Stomach smooth muscle (tissue), 2 donors: ENCODE data around the gene MYRFL.
"Not testable (repeated sequence)": the region's sequence is repeated elsewhere in the genome, so short reads cannot be mapped to it uniquely, and the experiment has no call there.

ENCODE experiments used
- H3K27ac ChIP-seq: one replicate; pipeline ENCODE4 v1.7.0; 2013; ENCODE audit warnings: mild to moderate bottlenecking, low read length, inconsistent platforms
- H3K27me3 ChIP-seq, 2 donors: one replicate each; pipeline ENCODE4 v1.7.0; 2013; ENCODE audit warnings: low read length in 2 of 2; ENCODE audit not compliant: insufficient read depth in 2 of 2, control insufficient read depth in 1 of 2
- H3K36me3 ChIP-seq, 2 donors: one replicate each; pipeline ENCODE4 v1.7.0; 2013; ENCODE audit warnings: low read length in 2 of 2; ENCODE audit not compliant: control insufficient read depth in 2 of 2, insufficient read depth in 2 of 2
- H3K4me1 ChIP-seq: one replicate; pipeline ENCODE4 v1.7.0; 2013; ENCODE audit warnings: low read length; ENCODE audit not compliant: control insufficient read depth, insufficient read depth
- H3K4me3 ChIP-seq, 2 donors: one replicate each; pipeline ENCODE4 v1.7.0; 2013; ENCODE audit warnings: low read length in 2 of 2
- H3K9ac ChIP-seq, 2 donors: one replicate each; pipeline ENCODE4 v1.7.0; 2013; ENCODE audit warnings: low read length in 2 of 2, mild to moderate bottlenecking in 1 of 2
- H3K9me3 ChIP-seq, 2 donors: one replicate each; pipeline ENCODE4 v1.7.0; 2013; ENCODE audit warnings: low read length in 2 of 2; ENCODE audit not compliant: control insufficient read depth in 2 of 2
- donor health status: healthy.
- donor health status: Pancreatic carcinoma.

MYRFL gene

DNA sequence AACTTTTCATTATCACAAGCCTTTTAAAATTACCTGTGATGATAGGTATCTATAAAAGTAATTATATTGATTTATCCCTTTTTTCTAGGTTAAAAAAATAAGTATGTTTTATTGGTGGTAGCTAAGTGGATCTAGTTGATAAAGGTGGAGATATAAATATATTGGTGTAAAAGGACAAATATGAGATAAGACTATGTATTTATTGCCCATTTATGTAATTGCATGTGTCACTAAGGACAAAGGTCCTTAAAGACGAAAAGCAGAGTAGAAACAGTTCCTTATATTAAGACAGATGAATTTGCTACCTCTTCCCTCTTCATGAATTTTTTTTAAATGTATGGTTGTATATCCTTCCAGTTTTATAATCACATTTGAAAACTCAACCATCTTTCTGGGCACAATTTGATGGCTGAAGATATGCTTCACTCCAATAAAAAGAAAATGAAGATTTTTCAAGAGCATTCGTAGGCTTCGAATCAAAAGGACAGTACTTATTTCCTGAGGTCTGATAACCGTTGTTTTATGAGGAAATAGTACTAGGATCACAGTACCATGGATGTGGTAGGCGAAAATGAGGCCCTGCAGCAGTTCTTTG lies at the start of gene MYRFL:
Gene MYRFL, plus strand, starts transcription at position 262 of the 595 bp plus-strand sequence. Its CDS starts 291 bp downstream, at position 553.
- H3K36me3 ChIP-seq: no peaks in the 10 kb centered on the region
- no peaks in the 10 kb centered on the region for H3K4me1 ChIP-seq
- H3K27me3 ChIP-seq: no peaks in the 10 kb centered on the region
- no peaks in the 10 kb centered on the region for H3K9me3 ChIP-seq
- H3K9ac ChIP-seq: no peak within 1 kb of the TSS
- H3K27ac ChIP-seq: no peak within 1 kb of the TSS
- no peak within 1 kb of the TSS for H3K4me3 ChIP-seq

DNA sequence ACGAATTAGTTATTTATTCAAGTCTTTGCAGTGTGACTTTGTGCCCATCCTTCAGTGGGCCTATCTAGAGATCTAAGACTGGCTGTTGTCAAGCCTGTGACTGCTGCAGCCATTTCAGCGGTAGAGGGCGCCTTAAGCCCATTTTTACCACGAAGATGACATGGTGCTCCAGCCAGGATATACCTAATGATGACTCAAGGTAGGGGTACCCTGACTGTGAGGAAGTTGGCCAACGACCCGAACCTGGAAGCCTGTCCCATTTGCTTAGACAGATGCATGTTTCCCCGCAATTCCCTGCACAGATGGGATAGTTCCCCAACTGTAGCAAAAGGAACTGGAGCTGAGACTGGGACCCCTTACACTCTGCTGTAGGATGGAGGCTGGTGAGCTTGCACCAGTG lies 45.1 kb upstream of the MYRFL start:
- H3K27me3 ChIP-seq: no peaks in the 10 kb centered on the region
- H3K9me3 ChIP-seq: peaks cover 0 to 4% of the 10 kb centered on the region in 2 donors
- no peak overlapping the region for H3K9ac ChIP-seq
- no peak overlapping the region for H3K27ac ChIP-seq
- no peak overlapping the region for H3K4me3 ChIP-seq
- H3K4me1 ChIP-seq: no peaks in the 10 kb centered on the region
- no peaks in the 10 kb centered on the region for H3K36me3 ChIP-seq

GRCh38 chr12:69783365-69783764 lies 41.7 kb upstream of the MYRFL start:
- Histone ChIP-seq H3K9ac (no peak overlapping the region), H3K36me3 (no peaks in the 10 kb centered on the region), H3K4me3 (no peak overlapping the region), H3K4me1 (no peaks in the 10 kb centered on the region), H3K9me3 (peaks cover 0 to 4% of the 10 kb centered on the region in 2 donors), H3K27ac (no peak overlapping the region), H3K27me3 (no peaks in the 10 kb centered on the region)

DNA sequence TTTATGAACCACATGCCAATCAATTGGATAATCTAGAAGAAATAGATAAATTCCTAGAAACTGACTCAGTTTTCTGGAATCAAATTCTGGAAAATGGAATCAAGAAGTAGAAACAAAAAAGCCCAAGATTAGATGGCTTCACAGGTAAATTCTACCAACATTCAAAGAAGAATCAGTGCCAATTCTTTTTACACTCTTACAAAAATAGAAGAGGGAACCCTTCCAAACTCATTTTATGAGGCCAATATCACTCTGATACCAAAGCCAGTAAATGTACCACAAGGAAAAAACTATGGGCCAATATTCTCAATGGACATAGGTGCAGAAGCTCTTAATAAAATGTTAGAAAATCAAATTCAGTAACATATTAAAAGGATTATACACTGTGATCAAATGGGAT lies 35.7 kb upstream of the MYRFL start:
- no peak overlapping the region for H3K27ac ChIP-seq
- no peak overlapping the region for H3K4me3 ChIP-seq
- H3K9ac ChIP-seq: no peak overlapping the region
- H3K4me1 ChIP-seq: no peaks in the 10 kb centered on the region
- no peaks in the 10 kb centered on the region for H3K27me3 ChIP-seq
- no peaks in the 10 kb centered on the region for H3K36me3 ChIP-seq
- peaks cover 0 to 13% of the 10 kb centered on the region in 2 donors for H3K9me3 ChIP-seq

DNA sequence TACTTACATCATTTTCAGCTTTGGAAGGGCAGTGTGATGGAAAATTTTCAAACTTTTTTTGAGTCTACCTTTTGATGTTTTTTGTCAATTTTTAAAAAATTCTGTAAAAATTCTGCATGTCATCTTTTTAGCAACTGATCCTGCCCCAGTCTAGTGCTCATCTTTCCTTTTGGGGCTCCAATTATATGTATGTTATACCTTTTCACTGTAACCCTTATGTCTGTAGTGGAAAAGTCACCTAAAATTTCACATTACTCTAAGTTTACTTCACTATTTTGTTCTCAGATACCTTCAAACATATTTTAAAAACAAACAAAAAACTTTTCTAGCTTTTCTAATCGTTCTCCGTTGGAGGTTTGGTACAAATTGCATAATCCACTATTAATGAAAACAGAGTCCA lies 32.5 kb upstream of the MYRFL start:
- H3K9ac ChIP-seq: no peak overlapping the region
- no peaks in the 10 kb centered on the region for H3K4me1 ChIP-seq
- H3K9me3 ChIP-seq: peaks cover 0 to 13% of the 10 kb centered on the region in 2 donors
- no peak overlapping the region for H3K27ac ChIP-seq
- no peak overlapping the region for H3K4me3 ChIP-seq
- no peaks in the 10 kb centered on the region for H3K36me3 ChIP-seq
- H3K27me3 ChIP-seq: no peaks in the 10 kb centered on the region

DNA sequence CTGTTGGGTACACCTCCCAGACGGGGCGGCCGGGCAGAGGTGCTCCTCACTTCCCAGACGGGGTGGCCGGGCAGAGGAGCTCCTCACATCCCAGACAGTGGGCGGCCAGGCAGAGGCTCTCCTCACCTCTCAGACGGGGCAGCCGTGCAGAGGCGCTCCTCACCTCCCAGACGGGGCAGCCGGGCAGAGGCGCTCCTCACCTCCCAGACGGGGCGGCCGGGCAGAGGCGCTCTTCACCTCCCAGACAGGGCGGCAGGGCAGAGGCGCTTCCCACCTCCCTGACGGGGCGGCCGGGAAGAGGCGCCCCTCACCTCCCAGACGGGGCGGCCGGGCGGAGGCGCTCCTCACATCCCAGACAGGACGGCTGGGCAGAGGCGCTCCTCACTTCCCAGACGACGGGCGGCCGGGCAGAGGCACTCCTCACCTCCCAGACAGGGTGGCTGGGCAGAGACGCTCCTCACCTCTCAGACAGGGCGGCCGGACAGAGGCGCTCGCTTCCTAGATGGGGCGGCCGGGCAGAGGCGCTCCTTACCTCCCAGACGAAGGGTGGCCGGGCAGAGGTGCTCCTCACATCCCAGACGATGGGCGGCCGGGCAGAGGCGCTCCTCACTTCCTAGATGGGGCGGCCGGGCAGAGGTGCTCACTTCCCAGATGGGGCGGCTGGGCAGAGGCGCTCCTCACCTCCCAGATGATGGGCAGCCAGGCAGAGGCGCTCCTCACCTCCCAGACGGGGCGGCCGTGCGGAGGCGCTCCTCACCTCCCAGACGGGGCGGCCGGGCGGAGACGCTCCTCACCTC lies 17.7 kb upstream of the MYRFL start:
- H3K9me3 ChIP-seq, H3K4me3 ChIP-seq, H3K27me3 ChIP-seq, H3K36me3 ChIP-seq, H3K27ac ChIP-seq, H3K4me1 ChIP-seq, H3K9ac ChIP-seq: not testable (repeated sequence)

- no peak overlapping the region for H3K4me3 ChIP-seq
- H3K27me3 ChIP-seq: no peaks in the 10 kb centered on the region
- no peaks in the 10 kb centered on the region for H3K36me3 ChIP-seq
- no peak overlapping the region for H3K9ac ChIP-seq
- no peaks in the 10 kb centered on the region for H3K4me1 ChIP-seq
- H3K27ac ChIP-seq: no peak overlapping the region
- H3K9me3 ChIP-seq: no peaks in the 10 kb centered on the region
Observed at GRCh38 chr12:69810870-69811498, 14.0 kb upstream of the MYRFL start.

DNA sequence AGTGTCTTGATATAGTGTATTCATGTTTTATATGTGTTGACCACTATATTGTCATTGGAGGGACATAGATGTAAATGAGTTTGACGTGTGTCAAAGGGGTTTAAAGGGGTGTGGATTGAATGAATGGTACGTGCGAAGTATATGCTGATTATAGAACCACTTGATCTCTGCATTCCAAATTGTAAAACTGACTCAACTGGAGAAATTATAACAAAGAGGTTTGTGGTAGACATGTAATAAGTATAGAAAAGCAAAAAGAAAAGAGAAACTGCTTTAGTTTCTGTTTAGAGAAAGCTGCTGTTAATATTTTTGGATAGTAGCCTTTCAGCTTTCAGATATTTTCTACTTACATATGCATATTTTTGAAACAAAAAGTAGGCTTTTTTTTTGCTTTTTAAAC lies 8.9 kb upstream of the MYRFL start:
- Histone ChIP-seq H3K27ac (no peak overlapping the region), H3K27me3 (no peaks in the 10 kb centered on the region), H3K36me3 (no peaks in the 10 kb centered on the region), H3K4me3 (no peak overlapping the region), H3K4me1 (no peaks in the 10 kb centered on the region), H3K9ac (no peak overlapping the region), H3K9me3 (no peaks in the 10 kb centered on the region)

- no peaks in the 10 kb centered on the region for H3K9me3 ChIP-seq
- H3K4me3 ChIP-seq: no peak overlapping the region
- no peak overlapping the region for H3K9ac ChIP-seq
- H3K4me1 ChIP-seq: no peaks in the 10 kb centered on the region
- no peak overlapping the region for H3K27ac ChIP-seq
- no peaks in the 10 kb centered on the region for H3K36me3 ChIP-seq
- H3K27me3 ChIP-seq: no peaks in the 10 kb centered on the region
Observed at GRCh38 chr12:69821032-69821455, 4.0 kb upstream of the MYRFL start.

GRCh38 chr12:69821456-69822159 lies 3.4 kb upstream of the MYRFL start:
- H3K4me1 ChIP-seq: no peaks in the 10 kb centered on the region
- H3K9me3 ChIP-seq: no peaks in the 10 kb centered on the region
- no peak overlapping the region for H3K9ac ChIP-seq
- H3K4me3 ChIP-seq: no peak overlapping the region
- H3K36me3 ChIP-seq: no peaks in the 10 kb centered on the region
- H3K27me3 ChIP-seq: no peaks in the 10 kb centered on the region
- H3K27ac ChIP-seq: no peak overlapping the region
